ENCODE data around the gene GOLGA6A.
"Not testable (repeated sequence)": the region's sequence is repeated elsewhere in the genome, so short reads cannot be mapped to it uniquely, and the experiment has no call there.

Gene GOLGA6A

GRCh38 chr15:74075781-74076180 is 6.6 kb downstream of the GOLGA6A start:
- not testable (repeated sequence) for DNase-seq (ENCODE audit: low spot score); H3K4me3 ChIP-seq; H3K27ac ChIP-seq

DNA sequence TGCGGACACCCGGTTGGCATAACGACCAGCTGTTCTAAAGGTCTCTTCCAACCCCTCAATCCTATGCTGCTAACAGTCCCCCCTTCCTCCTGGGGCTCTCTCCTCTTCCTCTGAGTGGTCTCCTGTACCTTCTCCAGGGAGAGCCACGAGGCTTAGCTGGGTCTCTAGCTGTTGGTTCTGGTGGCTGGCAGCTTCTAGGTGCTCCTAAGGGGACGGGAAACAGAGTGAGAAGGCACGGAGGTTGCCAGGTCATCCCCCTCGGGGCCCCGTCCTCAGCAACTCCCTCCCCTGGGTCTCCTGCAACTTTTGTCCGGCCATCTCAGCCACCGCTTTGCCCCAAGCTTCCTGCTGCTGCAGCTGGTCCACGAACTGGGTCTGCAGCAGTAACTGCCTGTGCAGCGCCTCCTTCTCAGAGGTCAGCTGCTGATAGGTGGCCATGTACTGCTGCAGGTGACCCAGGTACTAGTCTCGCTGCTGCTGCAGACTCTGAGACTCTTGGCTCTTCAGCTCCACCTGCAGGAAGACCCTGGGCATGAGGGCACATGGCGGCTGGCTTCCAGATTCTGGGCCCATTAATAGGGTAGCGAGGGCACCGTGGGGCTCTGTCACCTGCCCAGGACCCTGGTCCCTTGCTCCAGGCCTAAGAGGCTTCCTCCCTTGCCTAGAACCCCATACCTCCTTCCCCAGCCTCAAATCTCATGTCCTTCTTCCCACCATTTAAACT is 9.6 kb downstream of the GOLGA6A start:
- not testable (repeated sequence) for H3K27ac ChIP-seq; DNase-seq (ENCODE audit: low spot score); H3K4me3 ChIP-seq

DNA sequence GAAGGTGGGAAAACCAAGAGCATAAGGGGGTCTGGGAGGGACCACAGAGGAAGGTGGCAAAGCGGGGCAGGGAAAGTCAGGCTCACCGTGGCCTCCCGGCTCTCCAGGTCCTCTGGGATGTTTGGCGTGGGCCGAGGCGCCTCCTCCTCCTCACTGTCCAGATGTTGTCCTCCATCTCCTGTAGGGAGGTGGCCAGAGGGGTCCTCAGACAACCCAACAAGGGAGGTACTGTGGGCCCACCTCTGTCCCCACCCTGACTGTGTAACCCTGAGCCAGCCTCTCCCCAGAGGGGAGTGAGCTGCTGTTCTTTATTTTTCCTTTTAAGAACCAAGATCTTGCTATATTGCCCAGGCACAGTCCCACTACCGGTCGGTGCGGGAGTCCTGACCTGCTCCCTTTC is 10.2 kb downstream of the GOLGA6A start:
- H3K4me3 ChIP-seq; H3K27ac ChIP-seq; DNase-seq (ENCODE audit: low spot score): not testable (repeated sequence)

DNA sequence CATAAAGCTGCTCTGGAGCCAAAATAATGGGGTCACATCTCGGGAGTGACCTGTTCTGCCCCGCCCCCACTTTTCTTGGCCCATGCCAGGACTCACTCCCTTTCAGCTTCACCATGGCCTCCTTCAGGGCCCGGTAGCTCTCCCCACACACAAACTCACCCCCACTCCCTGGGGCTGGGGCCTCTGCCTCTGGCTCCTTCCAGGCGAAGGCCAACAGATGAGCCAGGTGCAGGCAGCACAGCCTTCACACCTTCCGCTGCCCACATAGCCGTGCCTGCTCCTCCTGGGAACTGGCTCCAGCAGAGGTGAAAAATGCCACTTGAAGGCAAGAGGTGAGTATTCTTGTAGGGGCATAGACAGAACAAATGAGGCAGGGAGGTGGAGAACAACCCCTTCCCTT is 10.7 kb downstream of the GOLGA6A start:
- H3K4me3 ChIP-seq; DNase-seq (ENCODE audit: low spot score); H3K27ac ChIP-seq: not testable (repeated sequence)

DNA sequence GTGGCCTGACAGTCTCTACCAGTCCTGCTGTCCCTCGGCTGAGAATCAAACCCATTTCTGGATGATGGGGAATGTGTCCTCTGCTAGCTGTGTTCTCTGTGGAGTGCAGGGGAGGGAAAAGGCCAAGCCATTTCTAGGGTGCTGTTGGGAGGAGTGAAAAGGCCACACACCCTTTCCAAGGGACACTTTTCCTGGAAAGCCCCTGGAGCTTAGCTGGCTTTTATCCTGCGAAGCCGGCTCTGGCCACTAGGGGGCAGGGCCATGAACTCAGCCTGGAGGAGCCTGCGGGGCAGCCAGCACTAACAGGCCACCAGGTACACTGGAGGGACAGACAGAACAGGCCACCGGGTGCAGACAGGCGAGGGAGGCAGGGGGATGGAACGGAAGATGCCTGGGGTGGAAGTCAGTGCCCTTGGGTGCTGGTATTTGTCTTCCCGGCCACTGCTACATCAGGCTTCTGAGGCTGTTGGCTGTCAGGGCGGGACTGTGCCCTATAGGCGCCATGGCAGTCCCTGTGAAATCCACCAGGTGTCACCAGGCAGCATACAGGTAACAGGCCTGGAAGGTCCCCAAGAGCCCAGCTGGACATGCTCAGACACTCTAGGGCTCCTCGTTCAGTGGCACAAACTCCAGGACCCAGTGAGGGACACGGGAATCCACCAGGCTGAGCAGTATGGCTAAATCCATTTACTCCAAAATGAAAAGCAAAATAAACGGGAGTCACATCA is 16.5 kb downstream of the GOLGA6A start:
- H3K4me3 ChIP-seq; H3K27ac ChIP-seq; DNase-seq (ENCODE audit: low spot score): not testable (repeated sequence)

- peak; percentile 24 for DNase-seq (ENCODE audit: low spot score)
- not testable (repeated sequence) for H3K4me3 ChIP-seq, H3K27ac ChIP-seq
Measured at GRCh38 chr15:74064822-74065221, 17.5 kb downstream of the GOLGA6A start.

DNA sequence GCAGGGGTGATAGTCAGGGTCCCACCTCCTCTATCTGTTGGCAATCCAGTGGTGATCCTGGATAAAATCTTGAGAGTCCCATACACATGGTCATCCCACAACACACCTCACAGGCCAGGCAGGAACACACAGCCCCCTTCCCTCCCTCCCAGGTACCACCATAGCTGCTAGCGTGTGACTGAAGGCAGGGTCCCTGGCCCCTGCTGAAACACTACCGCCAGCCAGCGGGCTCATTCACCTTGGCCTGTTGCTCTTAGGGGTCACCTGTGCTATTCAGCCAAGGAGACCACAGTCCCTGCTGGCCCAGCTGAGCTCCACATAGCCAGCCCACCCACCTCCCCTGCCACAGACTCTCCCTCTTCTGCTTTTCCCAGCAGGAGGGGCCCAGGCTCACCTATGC is 18.2 kb downstream of the GOLGA6A start:
- not testable (repeated sequence) for H3K4me3 ChIP-seq; DNase-seq (ENCODE audit: low spot score)

DNA sequence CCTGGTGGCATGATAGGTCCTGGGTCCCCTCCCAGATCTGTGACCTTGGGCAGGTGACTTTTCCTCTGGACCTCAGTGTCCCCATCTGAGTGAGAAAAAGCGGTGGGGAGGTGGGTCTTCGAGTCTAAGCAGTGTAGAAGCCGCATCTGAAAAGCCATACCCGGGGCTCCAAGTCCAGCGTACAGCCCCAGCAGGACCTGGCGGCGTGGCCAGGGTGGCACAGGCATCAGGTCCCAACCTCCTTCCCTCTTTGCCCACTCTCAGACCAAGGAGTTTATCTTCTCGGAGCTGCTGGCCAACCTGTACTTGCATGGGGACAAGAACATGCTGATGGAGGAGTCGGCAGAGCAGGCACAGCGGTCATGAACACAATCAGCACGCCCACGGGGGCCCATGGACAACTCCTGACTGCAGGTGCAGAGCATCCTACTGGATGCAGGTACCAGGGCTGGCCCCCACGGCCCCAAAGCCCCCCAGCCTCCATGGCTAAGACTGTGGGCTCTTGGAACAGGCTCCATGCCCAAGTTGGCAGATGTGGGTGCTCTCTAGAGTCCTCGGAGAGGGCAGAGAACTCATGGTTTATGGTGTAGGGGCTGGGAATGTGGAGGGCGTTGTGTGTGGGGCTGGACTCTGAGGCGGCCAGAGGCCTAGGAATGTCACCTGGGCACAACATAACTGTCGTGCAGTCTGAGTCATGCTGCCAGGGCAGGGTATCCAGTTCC is 18.8 kb downstream of the GOLGA6A start:
- not testable (repeated sequence) for DNase-seq (ENCODE audit: low spot score); H3K27ac ChIP-seq; H3K4me3 ChIP-seq

More for the DNA sequence above, 18.2 kb downstream of the GOLGA6A start:
- H3K27ac ChIP-seq: not testable (repeated sequence)

DNA sequence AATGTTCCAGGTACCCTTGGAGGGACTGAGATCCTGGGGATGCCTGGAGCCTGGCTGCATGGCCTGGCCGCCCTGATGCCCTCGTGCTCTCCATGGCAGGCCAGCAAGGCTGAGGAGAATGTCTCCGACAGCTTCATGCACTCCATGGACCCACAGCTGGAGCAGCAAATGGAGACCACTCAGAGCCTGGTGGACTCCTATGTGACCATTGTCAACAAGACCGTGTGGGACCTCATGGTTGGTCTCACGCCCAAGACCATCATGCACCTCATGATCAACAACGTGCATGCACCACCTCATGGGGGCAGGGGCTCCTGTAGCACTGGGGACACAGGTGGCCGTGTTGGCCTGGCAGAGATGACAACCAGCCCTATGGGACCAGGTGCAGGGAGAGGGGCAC is 19.7 kb downstream of the GOLGA6A start:
- Histone ChIP-seq H3K27ac (no peak overlapping the region), H3K4me3 (no peak overlapping the region)
- TF ChIP-seq CTCF (IDR thresholded peaks at IDR 0.05): no peak
- DNase-seq (ENCODE audit: low spot score): peak; percentile 66

- Histone ChIP-seq H3K27ac (no peak overlapping the region), H3K4me3 (no peak overlapping the region)
- no peak for DNase-seq (ENCODE audit: low spot score)
- no peak for TF ChIP-seq CTCF (IDR thresholded peaks at IDR 0.05)
Measured at GRCh38 chr15:74062236-74062635, 20.1 kb downstream of the GOLGA6A start.

- TF ChIP-seq CTCF (IDR thresholded peaks at IDR 0.05): no peak
Measured at GRCh38 chr15:74060251-74060650, 22.1 kb downstream of the GOLGA6A start.

DNA sequence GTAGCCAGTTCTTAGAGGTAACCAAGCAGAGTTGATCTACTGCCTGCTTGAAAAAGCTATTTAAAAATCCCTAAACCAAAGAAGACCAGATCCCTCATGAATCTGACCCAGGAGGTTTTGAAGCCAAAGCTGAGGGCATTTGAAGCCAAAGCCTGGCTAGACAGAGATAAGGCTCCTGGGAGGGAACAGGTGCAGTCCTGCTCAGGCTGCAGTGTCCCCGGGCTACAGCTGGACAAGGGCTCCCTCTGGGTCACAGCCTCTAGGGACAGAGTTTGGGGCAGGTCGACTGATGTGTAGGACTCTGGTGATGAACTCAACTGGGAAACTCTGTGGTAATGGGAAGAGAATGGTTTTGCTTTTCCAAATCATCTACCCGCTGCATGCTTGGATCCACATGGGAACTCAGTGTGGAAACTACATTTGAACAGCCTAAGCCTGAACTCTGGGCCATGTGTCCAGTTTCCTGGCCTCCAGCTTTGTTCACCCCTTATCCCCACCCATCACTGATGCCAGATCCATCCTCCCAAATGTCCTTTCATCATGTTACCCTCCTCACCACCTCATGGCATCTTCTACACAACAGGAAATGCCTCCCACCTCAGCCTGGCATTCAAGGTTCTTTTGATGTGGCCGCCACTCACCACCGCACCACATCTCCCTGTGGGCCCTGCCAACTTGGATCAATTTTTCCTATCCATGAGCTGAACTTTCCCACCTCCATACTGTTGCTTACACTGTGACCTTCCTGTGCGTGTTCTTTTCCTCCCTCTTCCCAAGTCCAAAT is 23.1 kb downstream of the GOLGA6A start:
- not testable (repeated sequence) for H3K27ac ChIP-seq, H3K4me3 ChIP-seq
- peak; percentile 31 for DNase-seq (ENCODE audit: low spot score)

More at GRCh38 chr15:74060251-74060650, 22.1 kb downstream of the GOLGA6A start:
- peak; percentile 50 for DNase-seq (ENCODE audit: low spot score)
- Histone ChIP-seq H3K4me3 (no peak overlapping the region), H3K27ac (no peak overlapping the region)

- H3K4me3 ChIP-seq, H3K27ac ChIP-seq: not testable (repeated sequence)
- DNase-seq (ENCODE audit: low spot score): peak; percentile 8
Measured at GRCh38 chr15:74056330-74056729, 26.0 kb downstream of the GOLGA6A start.

Data from coronary artery (tissue), 2 donors.